Measurements from ENCODE around the gene NXPH4. TPM values are rescaled to one million over a fixed set of nuclear protein-coding genes. Genes with fewer than 3 reads are reported as not detected.
A peak's percentile ranks its signal among the peaks of the same experiment; 100 is the strongest.

Gene NXPH4
- total RNA-seq, 1 donor from 2014 or later = 6.7 TPM

DNA sequence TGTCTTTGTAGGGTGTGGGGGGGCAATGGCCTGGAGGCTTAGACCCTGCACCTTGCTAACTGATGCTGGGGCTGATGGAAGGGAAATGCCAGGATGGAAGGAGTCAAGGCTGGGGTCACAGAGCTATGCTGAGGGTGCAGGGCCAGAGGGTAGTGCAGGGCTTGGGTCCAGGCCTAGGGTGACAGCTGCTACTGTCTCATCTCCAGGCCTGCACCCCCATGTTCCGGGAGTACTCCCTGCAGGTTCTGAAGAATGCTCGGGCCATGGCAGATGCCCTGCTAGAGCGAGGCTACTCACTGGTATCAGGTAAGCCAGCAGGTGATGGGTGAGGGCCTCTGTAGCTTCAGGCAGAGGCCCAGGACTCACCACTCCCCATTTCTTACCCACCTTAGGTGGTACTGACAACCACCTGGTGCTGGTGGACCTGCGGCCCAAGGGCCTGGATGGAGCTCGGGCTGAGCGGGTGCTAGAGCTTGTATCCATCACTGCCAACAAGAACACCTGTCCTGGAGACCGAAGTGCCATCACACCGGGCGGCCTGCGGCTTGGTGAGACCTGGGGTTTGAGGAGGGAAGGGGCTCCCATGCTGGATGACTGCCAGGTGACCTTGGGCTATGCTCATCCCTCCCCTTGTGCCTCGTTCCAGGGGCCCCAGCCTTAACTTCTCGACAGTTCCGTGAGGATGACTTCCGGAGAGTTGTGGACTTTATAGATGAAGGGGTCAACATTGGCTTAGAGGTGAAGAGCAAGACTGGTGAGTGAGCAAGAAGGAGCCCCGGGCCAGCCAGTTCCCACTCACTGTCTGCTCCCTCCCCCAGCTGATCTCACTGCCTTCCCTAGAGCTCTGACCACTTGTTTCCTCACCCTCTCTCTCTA lies 17.0 kb downstream of the NXPH4 start:
- no peak for ATAC-seq

GRCh38 chr12:57234233-57234570 lies 17.6 kb downstream of the NXPH4 start:
- no peak for ATAC-seq

DNA sequence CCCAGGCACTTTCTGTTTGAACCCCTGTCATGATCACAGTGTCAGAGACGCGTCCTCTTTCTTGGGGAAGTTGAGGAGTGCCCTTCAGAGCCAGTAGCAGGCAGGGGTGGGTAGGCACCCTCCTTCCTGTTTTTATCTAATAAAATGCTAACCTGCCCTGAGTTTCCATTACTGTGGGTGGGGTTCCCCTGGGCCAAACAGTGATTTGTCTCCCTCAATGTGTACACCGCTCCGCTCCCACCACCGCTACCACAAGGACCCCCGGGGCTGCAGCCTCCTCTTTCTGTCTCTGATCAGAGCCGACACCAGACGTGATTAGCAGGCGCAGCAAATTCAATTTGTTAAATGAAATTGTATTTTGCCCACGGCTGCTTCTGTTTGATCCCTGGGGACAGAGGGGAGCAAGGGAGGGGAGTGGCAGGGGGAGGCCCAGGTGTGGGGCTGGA lies 18.0 kb downstream of the NXPH4 start:
- no peak for ATAC-seq

- peak; percentile 70 for ATAC-seq
These were observed 18.6 kb downstream of the NXPH4 start for GRCh38 chr12:57235017-57235727.

GRCh38 chr12:57235728-57236131 lies 19.1 kb downstream of the NXPH4 start:
- ATAC-seq = no peak

GRCh38 chr12:57236201-57236924 lies 19.8 kb downstream of the NXPH4 start:
- ATAC-seq = no peak

DNA sequence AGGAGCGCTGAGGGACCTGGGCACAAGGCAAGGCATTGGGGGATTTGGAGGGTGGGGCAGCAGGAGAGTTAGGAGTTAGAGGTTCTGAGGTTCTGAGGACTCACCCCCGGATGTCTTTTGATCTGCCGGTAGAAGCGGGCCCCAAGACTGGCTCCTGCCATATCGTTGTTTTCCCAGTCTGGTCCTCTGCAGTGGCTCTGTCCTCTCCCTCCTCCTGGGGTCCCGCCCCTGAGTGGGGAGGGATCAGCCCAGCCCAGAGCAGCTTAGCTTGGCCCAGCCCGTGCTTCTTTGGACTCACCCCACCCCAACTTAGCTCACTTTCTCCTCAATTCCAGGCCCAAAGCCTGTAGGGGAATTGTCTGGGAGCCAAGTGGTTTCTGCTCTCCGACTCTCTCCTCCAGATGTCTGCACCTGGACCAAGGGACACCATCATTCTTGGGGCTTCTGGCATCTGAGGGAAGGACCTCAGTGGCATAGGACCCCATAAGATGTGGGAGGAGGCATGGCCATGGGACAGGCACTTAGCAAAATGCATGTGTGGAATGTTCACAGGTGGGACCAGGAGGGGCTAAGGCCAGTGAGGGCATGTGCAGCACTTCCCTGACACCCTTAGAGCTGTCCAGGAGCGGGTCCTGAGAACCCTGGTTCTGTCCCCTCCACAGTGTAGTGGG lies 20.5 kb downstream of the NXPH4 start:
- ATAC-seq = peak; percentile 24

DNA sequence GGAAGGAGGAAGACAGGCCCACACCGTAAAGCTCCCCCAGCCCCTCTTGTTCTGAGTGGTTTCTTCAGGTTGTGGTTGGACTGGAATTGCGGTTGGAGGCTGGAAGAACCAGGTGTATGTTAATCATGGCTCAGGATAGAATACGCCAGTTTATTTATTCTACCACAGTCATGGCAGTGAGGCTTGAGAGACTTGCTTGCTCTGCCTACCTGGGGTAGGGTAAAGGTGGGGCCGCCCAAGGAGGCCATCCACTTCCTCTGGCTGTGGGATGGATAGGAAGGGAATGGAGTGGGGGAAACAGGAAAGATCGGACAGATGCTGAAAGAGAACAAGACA lies 21.0 kb downstream of the NXPH4 start:
- ATAC-seq = peak; percentile 1

DNA sequence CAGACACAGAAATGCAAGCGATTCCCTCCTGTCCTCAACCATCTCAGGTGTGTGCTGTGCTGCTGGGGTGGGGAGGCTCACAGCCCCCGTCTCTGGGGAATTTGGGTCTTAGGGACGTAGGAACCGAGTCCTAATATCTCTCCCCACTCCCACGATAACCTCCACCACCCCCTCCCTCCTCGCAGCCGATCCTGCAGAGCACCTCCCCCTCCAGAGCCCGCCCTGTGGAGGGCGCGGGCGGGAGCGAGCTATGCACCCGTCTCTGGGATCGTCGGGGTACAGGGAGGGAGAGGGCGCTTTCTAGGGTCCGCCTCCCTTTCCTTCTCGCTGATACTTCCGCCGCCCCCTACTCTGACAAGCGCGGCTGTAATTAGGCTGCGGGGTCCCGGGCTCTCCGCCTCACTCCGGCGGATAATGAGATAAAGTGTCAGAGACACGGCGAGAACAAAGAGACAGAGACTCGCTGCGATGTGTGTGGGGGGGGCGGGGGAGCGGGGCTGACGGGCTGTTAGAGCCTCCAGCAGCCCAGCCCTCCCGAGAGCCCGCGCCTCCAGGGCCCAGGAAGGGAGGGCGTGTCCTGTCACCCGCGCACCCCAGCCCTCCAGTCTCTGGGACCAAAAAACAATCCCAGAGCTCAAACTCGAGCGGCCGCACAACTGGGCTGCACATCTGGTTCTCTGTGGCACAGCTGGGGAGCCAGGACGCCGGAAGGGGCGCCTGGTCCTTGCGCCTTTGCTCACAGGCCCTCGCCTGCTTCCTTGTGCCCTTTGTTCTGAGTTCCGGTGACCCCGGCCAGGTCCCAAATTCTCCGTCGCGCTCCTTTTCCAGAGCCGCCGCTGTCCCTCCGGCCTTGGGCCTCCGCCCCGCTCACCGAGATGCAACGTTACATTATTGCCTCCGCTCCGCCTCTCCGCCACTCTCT lies 21.6 kb downstream of the NXPH4 start:
- ATAC-seq = no peak

DNA sequence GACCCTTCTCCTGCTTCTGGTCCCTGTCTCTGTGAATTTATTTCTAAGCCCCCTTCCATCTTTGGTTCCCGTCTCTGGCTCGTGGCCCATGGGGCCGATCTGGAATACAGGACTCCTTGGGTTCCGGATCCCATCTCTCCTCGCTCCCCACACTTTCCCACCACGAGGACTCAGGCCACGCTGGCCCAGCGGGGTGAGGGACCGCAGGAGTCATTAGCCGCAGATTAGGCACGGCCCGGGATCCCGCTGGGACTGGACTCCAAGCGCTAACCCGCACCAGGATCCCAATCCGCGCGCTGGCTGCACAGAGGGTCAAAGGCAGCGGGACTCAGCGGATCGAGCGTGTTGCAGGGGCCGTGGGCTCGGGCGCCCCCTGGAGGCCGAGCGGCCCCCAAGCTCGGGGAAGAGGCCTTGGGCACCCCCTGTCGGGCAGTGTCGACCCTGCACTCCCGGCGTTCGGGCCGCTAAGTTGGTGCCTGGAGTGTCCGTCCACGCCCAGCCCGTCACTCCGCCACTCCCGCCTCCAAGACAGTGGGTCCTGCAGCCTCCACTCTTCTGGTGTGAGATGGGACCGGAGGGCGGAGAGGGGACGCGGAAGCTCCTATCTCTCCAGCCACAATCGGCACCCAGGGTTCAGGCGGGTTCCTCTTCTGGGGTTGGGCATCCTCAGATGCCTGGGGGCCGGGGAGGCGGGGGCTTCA lies 22.4 kb downstream of the NXPH4 start:
- ATAC-seq = peak; percentile 64

- no peak for ATAC-seq
These were observed 23.0 kb downstream of the NXPH4 start for GRCh38 chr12:57239587-57240065.

DNA sequence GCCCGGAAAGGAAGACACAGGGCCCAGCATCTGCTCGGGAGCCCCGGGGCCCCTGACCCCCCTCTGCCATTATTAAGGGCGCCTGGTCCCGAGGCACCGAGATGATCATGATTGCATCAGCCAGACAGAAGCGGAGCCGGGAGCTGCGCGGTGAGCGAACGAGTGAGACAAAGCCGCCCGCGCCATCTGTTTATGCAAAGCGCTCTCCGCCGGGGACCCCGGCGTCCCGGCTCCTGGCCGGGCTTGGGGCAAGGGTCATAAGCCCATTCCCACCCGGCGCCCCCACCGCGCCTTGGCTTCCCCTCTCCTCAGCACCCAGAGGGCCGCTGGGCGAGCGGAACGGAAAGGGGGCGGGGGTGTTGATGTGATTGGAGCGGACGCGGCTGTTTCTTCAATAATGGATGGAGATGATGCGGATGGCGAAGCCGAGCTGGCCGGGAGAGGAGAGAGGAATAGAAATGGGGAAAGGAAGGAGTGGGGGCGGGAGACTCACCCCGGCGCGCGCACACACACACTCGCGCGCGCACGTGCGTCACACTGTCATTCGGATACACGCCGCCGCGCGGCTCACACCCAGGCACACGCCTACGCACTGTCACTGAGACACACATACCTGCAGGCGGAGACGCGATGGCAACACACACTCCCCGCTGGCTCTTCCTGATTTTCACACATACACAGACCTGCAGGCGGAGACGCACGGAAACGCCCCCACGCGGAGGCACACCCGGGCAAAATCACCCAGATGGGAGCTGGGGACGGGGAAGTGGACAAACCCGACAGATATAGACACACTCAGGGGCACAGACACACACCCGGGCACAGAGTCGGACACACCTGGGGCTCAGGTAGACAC lies 23.7 kb downstream of the NXPH4 start:
- ATAC-seq = peak; percentile 35

DNA sequence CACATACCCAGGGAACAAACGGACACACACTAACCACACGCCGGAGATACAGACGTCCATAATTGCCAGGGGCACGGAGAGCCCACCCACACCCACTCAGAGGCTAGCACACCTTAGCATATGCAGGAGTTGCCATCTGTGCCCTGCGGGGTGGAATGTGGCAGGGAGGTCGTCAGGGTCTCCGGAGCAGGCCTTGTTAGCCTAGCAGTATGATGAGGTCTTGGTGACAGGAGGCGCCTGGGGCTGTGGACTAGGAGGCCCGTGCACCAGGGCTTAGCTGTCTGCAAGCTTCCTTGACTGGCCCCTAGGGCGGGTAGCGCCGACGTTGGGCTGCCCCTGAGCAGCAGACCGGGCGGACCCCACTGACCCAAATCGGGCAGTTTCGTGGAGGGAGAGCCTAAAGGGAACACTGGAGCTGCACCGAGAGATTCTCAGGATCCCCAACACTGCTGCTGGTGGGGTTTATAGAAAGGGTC lies 24.4 kb downstream of the NXPH4 start:
- ATAC-seq = no peak

- ATAC-seq = no peak
These were observed 25.1 kb downstream of the NXPH4 start for GRCh38 chr12:57241402-57242310.

GRCh38 chr12:57242329-57242690 lies 25.7 kb downstream of the NXPH4 start:
- ATAC-seq = no peak

DNA sequence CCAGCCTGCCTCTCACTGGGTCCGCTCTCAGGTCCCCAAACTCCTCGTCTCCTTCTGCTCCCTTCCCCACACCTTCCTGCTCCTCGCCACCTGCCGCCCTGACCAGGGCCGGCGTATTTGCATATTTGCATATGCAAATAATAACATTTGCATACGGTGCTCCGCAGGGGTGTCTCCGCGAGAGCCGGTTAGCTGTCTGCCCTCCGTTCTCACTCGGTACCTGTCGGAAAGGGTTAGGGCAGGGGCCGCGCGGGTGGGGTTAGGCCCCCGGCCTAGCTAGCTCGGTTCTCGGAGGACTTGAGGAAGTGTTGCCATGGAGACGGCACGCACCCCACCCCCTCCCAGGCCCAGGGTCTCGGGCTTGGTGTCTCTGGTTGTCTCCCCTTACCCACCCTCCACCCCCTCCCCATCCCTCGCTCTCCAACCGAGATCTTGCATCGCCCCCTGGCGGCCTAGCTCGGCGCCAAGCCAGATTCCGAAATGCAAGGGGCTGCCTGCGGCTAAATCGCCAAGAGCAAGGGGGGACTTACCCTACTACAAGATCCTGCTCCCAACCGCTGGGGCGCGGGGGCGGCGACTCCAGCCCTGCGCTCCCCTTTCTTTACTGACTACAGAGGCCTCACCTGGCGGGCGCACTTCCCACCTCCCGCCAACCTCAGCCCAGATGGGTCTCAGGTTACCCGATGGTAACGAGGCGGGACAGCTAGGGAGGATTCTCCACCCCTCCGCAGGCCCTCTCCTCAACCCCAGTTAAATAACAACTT lies 26.3 kb downstream of the NXPH4 start:
- peak; percentile 30 for ATAC-seq

DNA sequence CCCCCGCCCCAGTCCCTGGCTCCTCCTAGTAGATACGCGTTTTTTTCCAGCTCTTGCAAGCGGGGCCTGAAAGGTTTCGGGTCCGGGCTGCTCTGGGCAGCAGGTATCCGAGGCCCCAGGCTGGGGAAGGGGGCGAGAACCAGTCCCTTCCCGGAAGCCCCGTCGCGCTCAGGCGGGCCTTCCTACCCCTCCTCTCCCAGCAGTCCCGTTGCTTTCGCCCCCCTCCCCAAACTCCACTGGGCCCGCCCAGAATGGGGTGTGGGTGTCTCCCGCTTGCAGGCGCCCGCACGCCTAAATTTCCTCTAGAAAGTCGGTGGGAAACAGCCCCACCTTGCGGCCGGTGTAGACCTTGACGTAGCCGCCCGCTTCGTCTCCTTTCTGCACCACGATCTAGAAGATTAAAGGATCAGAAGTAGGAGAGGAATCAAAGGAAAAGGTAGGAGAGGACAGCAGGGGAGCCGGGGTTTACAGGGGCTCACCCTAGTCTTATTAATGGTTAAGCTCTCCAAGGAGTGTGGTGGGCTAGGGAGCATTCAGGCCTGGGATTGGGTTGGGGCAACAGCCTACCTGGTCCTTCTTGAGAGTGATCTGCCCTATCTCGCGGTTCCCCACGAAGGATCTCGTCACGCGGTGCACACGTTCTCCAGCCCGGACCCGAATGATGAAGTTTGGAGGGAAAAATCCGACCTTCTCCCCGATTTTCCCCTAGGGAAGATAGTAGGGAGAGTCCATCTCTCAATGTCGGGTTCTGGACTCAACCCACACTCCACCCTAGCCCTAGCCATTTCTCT lies 27.1 kb downstream of the NXPH4 start:
- peak; percentile 29 for ATAC-seq

All from esophagus mucosa (tissue), 1 donor.